PC-3 (cell line): ENCODE results near the gene KAZN.

Experiments used
- EZH2 ChIP-seq: fragments of 300-600 bp; sonication (generic); IDR thresholded peaks from one replicate; pipeline ENCODE4 v1.6.1; 2017; ENCODE audit warnings: antibody characterized with exemption, mild to moderate bottlenecking, low read length; ENCODE audit not compliant: unreplicated experiment
- EZH2phosphoT487 ChIP-seq: fragments of 300-600 bp; sonication (generic); IDR thresholded peaks from 2 replicates; pipeline ENCODE4 v1.6.1; 2018; ENCODE audit warnings: mild to moderate bottlenecking, antibody characterized with exemption, low read length, borderline replicate concordance
- TF ChIP-seq, protein P1 (sequence below): fragments of 300-600 bp; sonication (generic); conservative IDR thresholded peaks from 2 replicates; pipeline ENCODE4 v1.5.1; 2017; ENCODE audit warnings: antibody characterized with exemption, low read depth, mild to moderate bottlenecking, low read length

DNA sequence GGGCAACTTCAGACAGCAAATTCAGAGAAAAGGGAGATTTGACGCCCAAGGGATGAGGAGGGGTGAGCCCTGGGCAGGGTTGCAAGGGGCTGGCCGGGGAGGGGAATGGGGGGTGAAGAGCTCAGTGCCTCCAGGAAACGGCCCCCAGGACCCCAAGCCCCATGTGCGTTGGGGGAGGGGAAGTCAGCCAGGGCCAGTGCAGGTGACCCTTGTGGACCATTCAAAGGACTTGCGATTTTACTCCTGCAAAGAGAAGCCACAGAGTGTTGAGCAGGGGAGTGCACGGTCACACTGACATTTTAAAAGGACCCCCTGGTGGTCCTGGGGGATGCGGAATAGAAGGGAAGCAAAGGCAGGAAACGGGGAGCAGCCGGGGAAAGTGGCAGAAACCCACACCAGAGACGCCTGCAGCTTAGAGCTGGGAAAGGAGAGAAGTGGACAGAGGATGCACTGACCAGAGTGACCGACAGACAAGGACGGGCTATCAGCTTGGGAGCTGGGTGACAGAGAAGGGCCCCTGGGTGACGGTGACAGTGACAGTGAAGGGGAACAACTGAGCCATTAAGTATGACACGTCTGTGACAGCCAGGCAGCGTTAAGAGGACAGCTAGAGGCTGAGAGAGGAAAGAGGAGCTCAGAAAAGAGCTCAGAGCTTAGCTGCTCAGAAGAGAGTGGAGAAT lies 501.1 kb downstream of the KAZN start:
- TF ChIP-seq, protein P1, sequence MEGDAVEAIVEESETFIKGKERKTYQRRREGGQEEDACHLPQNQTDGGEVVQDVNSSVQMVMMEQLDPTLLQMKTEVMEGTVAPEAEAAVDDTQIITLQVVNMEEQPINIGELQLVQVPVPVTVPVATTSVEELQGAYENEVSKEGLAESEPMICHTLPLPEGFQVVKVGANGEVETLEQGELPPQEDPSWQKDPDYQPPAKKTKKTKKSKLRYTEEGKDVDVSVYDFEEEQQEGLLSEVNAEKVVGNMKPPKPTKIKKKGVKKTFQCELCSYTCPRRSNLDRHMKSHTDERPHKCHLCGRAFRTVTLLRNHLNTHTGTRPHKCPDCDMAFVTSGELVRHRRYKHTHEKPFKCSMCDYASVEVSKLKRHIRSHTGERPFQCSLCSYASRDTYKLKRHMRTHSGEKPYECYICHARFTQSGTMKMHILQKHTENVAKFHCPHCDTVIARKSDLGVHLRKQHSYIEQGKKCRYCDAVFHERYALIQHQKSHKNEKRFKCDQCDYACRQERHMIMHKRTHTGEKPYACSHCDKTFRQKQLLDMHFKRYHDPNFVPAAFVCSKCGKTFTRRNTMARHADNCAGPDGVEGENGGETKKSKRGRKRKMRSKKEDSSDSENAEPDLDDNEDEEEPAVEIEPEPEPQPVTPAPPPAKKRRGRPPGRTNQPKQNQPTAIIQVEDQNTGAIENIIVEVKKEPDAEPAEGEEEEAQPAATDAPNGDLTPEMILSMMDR, result no peak
- no peak for TF ChIP-seq EZH2
- no peak for TF ChIP-seq EZH2phosphoT487
